GM21576 (cell line): ENCODE measurements around the gene FGF18.

Source experiments
- ATAC-seq: cut with Tn5 transposase; IDR thresholded peaks from one replicate; pipeline ENCODE4 v1.9.1; 2021; ENCODE audit warnings: mild to moderate bottlenecking, moderate library complexity; ENCODE audit not compliant: unreplicated experiment

Gene FGF18

GRCh38 chr5:171436804-171437285 lies 17.4 kb downstream of the FGF18 start:
- no peak for ATAC-seq

- no peak for ATAC-seq
Observed at GRCh38 chr5:171437286-171437821, 17.9 kb downstream of the FGF18 start.

DNA sequence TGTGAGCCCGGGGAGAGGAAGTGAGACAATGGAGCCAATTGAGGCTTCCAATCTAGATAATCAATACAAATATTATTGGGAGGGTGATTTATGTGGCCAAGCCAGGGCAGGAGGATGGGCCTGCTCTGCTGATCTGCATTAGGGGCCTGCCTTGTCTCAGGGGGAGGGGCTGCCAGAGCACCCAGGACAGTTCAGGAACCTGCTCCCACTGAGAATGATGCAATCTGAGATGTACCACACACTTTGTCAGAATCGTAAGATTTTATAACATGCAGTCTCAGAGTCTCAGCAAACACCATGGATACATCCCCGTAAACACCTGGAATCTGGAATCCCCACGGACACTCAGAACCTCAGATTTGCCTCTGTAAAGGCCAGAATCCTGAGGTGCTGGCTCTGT lies 19.3 kb downstream of the FGF18 start:
- ATAC-seq, result no peak

GRCh38 chr5:171441246-171441791 lies 21.9 kb downstream of the FGF18 start:
- ATAC-seq, result no peak

GRCh38 chr5:171442287-171443042 lies 23.0 kb downstream of the FGF18 start:
- ATAC-seq, result no peak

- no peak for ATAC-seq
Observed at GRCh38 chr5:171444582-171444981, 25.1 kb downstream of the FGF18 start.

DNA sequence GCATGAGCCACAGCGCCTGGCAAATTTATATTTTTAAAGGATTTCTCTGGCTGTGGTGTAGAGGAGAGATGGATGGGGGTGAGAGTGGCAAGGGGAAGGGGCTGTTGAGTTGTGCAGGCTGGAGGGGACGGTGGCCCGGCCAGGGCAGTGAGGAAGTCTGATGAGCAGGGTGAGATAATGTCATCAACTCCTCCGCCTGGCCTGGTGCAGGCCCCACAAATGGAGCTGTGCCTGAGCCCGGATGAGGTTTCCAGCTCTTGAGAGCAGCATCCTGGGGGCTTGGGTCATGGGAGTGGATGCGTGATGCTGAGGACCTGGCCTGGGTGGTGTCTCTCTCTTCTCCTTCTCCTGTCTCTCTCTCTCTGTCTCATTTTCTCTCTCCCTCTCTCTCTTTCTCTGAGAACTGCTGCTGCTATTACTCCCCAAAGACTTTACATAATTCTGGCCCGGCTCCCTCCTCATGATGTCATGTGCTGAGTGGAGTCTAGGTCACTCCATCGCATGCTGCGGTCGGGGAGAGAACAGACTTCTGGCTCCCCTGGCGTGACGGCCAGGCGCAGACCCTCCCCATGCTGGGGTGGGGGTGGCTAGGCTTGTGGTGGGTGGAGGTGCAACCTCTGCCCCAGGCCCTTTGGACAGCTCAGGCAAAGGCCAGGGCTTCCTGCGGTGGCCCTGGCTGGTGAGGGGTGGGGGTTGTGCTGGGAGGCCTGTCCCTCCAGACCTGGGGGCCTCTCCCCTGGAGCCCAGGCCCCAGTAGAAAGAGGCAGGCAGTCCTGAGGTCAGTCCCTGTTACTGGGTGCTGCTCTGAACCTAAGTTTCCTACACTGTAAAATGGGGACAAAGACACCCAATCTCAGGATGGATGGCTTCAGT lies 26.4 kb downstream of the FGF18 start:
- ATAC-seq, result no peak

GRCh38 chr5:171447226-171447625 lies 27.8 kb downstream of the FGF18 start:
- ATAC-seq, result no peak

GRCh38 chr5:171449426-171449825 lies 30.0 kb downstream of the FGF18 start:
- ATAC-seq, result no peak

GRCh38 chr5:171450423-171451331 lies 31.2 kb downstream of the FGF18 start:
- ATAC-seq, result no peak

GRCh38 chr5:171451421-171451820 lies 32.0 kb downstream of the FGF18 start:
- no peak for ATAC-seq

GRCh38 chr5:171453056-171453725 lies 33.7 kb downstream of the FGF18 start:
- ATAC-seq, result no peak

DNA sequence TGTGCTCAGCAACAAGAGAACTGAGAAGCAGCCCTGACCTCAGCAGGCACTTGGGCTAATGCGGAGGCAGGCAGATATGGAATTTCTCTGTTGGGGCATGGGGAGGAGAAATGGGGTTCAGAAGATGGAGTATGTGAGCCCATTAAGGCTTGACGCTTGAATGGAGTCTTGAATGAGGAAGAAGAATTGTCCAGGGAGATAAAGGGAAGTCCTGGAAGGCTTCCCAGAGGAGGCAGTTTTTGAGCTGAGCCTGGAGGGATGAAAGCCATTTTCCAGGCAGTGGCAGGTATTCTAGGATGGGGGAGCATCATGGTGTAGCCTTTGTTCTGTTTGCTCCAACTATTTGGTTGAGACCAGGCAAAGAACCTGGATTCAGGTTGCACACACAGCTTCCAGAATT lies 34.5 kb downstream of the FGF18 start:
- ATAC-seq, result no peak

- no peak for ATAC-seq
Observed at GRCh38 chr5:171454549-171454948, 35.1 kb downstream of the FGF18 start.

DNA sequence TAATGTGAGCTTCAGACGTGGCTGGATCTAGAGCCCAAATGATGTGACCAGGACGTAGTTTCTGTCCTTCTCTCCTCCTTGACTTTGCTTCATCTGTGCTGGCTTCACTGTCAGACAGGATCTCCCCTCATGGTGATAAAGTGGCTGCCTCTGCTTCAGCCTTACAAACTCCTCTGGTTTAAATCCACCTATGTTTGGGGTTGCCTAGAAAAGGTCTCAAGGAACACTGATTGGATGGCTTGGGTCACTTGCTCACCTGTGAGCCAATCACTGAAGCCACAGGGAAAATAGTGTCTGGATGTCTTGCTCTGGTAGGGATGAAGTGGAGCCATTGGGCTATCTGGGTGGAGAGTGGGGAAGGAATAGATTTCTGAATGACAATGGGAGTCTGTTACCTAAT lies 36.1 kb downstream of the FGF18 start:
- ATAC-seq, result no peak

DNA sequence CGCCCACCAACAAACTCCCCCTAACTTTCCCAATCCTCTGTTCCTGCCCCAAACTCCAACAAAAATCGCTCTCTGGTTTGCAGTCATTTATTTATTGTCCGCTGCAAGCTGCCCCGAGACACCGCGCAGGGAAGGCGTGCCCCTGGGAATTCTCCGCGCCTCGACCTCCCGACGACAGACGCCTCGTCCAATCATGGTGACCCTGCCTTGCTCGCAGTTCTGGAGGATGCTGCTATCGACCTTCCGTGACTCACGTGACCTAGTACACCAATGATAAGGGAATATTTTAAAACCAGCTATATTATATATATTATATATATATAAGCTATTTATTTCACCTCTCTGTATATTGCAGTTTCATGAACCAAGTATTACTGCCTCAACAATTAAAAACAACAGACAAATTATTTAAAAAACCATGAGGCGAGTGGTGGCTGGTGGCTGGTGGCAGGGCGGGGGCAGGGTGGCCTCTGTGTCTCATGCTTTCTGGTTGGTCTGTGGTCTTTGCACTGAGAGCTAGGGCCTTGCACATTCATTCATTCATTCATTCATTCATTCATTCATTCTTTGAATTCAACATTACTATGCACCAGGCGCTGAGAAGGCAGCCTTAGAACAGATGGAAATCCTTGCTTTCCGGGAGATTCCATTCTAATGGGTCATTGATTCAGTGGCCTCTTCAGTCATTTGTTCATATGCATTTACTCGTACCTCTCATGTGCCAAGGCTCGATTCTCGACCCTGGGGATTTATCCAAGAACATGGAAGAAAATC lies 37.9 kb downstream of the FGF18 start:
- no peak for ATAC-seq

DNA sequence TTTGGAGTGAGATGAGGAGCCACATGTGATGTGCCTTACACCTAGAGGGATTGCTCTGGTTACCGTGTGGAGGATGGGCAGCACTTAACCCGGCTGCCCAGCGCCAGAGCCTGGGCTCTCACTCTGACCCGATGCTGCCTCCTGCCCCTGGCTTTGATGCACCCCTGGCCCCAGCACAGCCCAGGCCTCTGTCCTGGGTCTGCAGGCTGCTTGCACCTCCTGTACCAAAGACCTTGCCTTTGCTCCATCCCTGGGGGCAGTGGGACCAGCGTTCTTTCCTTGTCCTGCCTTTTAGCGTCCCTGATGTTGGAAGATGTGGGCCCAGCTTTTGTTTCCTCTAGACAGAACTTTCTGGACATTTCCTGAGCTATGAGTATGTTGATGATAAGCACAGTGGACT lies 40.4 kb downstream of the FGF18 start:
- no peak for ATAC-seq

DNA sequence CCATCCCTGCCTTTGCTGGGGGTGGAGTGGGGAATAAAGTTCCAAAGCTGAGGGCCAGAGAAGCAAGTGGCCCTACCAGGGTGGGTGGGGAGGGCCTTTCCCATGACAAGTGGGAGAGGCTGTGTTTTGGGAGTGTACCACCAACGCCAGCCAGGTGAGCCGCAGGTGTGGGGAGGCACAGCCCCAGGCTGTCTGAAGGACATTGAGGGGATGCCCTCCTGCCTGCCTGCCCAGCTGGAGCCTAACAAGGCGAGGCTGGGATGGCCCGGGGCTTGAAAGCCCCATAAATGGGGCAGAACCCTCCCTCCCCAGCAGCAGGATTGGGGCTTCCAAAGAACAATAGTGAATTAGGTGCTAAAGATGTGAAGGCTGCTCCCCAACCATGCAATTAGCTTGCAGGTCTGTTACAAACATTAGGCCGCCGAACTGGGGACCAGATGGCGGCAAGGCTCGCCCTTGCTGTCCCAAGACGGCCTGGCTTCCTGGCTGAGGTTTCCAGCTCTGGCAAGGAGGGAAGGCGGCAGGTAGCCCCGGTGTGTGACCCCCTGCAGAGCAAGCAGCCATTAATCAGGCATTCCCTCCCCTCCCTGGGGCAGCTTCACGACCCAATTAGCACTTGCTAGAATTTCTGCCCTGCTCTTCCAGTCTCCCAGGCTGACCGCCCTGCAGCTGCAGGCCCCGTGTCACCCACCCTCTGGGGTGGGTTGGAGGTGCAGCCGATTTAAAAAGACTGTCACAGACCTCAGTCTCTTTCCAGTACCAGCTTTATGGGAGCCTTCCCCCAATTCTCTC lies 42.9 kb downstream of the FGF18 start:
- no peak for ATAC-seq
